HepG2 (cell line): ENCODE measurements around the gene APBA1. TPM values are rescaled to one million over a fixed set of nuclear protein-coding genes. Genes with fewer than 3 reads are reported as not detected.

Experiments used
- ATAC-seq: fragments of 200-7000 bp; cut with Tn5 transposase; 3 replicates; pipeline ENCODE4 v1.9.1; 2020; ENCODE audit warnings: mild to moderate bottlenecking, moderate library complexity
- BruUV-seq: library from RNA; stranded (reverse); fragments of 400-500 nt; replicated peaks from 2 replicates; lab custom pipeline; 2021; lab: Mats Ljungman, UMichigan
- CTCF ChIA-PET: fragments of 300-600 bp; formaldehyde crosslinking; extraction: SDS; loops from one replicate; lab custom pipeline; 2021; ENCODE audit warnings: low total read pairs, inconsistent platforms, low intra/inter-chr PET ratio; lab: Yijun Ruan, JAX
- POLR2A ChIA-PET: fragments of 350-600 bp; sonication (Branson Sonifier 250); formaldehyde crosslinking; loops from one replicate; lab custom pipeline; 2020; ENCODE audit warnings: antibody characterized with exemption, inconsistent platforms; lab: Yijun Ruan, JAX
- DNase-seq: peaks from one replicate; pipeline ENCODE4 v3.0.0-alpha.2; 2015; ENCODE audit warnings: low spot score
- FAIRE-seq: peaks from 3 replicates; lab custom pipeline; 2011; peaks lifted over from hg19 to GRCh38; lab: Jason Lieb, UNC
- H2AFZ ChIP-seq: one replicate; pipeline ENCODE4 v1.6.1; 2011; ENCODE audit warnings: low read length, inconsistent platforms
- H3K27ac ChIP-seq: fragments of 300-600 bp; 3 replicates; pipeline ENCODE4 v1.8.0; 2011; ENCODE audit warnings: mixed run types, mild to moderate bottlenecking, mixed read lengths, low read length, inconsistent platforms; ENCODE audit not compliant: insufficient read depth; ENCODE audit errors: extremely low read length
- H3K27me3 ChIP-seq, 2 experiments: fragments of 200-600 bp in 1 of 2; 2 replicates in 1 of 2; 3 replicates in 1 of 2; pipeline versions ENCODE4 v1.6.0 to v1.8.0; 2011; ENCODE audit warnings: low read length in 2 of 2, mild to moderate bottlenecking in 2 of 2, moderate library complexity in 2 of 2, inconsistent platforms in 1 of 2; ENCODE audit not compliant: insufficient read depth in 2 of 2, control insufficient read depth in 1 of 2
- H3K36me3 ChIP-seq, 2 experiments: fragments of 200-600 bp in 1 of 2; replicated peaks in 1 of 2; 2 replicates in 1 of 2; 3 replicates in 1 of 2; pipeline versions ENCODE4 v1.5.1 to v1.8.0; 2011; ENCODE audit warnings: low read length in 2 of 2, inconsistent platforms in 1 of 2; ENCODE audit not compliant: insufficient read depth in 2 of 2, control insufficient read depth in 1 of 2
- H3K4me1 ChIP-seq: 2 replicates; pipeline ENCODE4 v1.5.1; 2012; ENCODE audit warnings: low read length, inconsistent platforms; ENCODE audit not compliant: insufficient read depth
- H3K4me2 ChIP-seq: 2 replicates; pipeline ENCODE4 v1.6.0; 2011; ENCODE audit warnings: low read depth, low read length, inconsistent platforms
- H3K4me3 ChIP-seq, 3 experiments: fragments of 200-600 bp in 1 of 3; sonication (generic), shearing (Covaris generic) in 1 of 3; replicated peaks in 1 of 3; 2 replicates each; pipeline ENCODE4 v1.5.1; 2011 to 2016; ENCODE audit warnings: low read length in 3 of 3, inconsistent platforms in 2 of 3, low read depth in 2 of 3, mild to moderate bottlenecking in 2 of 3, control low read depth in 1 of 3, mixed read lengths in 1 of 3; ENCODE audit not compliant: insufficient read depth in 1 of 3
- H3K79me2 ChIP-seq: one replicate; pipeline ENCODE4 v1.6.1; 2011; ENCODE audit warnings: low read length, inconsistent platforms; ENCODE audit not compliant: insufficient read depth
- H3K9ac ChIP-seq: 2 replicates; pipeline ENCODE4 v1.6.0; 2011; ENCODE audit warnings: mild to moderate bottlenecking, low read depth, low read length, inconsistent platforms; ENCODE audit not compliant: insufficient read depth
- H3K9me3 ChIP-seq: 2 replicates; pipeline ENCODE4 v1.5.1; 2012; ENCODE audit warnings: mild to moderate bottlenecking, low read length
- H4K20me1 ChIP-seq: 2 replicates; pipeline ENCODE4 v1.6.0; 2011; ENCODE audit warnings: inconsistent platforms, mild to moderate bottlenecking, low read length, moderate library complexity; ENCODE audit not compliant: insufficient read depth
- AHDC1 ChIP-seq: sonication (generic); formaldehyde crosslinking; IDR thresholded peaks from 2 replicates; pipeline ENCODE4 v1.5.1; 2020; ENCODE audit warnings: mild to moderate bottlenecking, missing genetic modification reagents, borderline replicate concordance
- ETV5 ChIP-seq: IDR thresholded peaks from 2 replicates; pipeline ENCODE4 v1.6.1; 2018; ENCODE audit warnings: missing biosample characterization, missing genetic modification reagents, inconsistent platforms, borderline replicate concordance
- HDAC6 ChIP-seq: fragments of 200-600 bp; sonication (generic); IDR thresholded peaks from 2 replicates; pipeline ENCODE4 v1.7.0; 2017; ENCODE audit warnings: mild to moderate bottlenecking, antibody characterized with exemption, low read length, low read depth
- PCBP2 ChIP-seq: fragments of 200-400 bp; formaldehyde crosslinking; optimal IDR thresholded peaks from 2 replicates; pipeline ENCODE3; 2018; ENCODE audit warnings: low read length, low read depth; ENCODE audit not compliant: poor library complexity, severe bottlenecking
- SP2 ChIP-seq: sonication (generic); formaldehyde crosslinking; IDR thresholded peaks from 2 replicates; pipeline ENCODE4 v1.5.1; 2020; ENCODE audit warnings: mild to moderate bottlenecking, missing genetic modification reagents
- ZBTB39 ChIP-seq: sonication (generic); formaldehyde crosslinking; IDR thresholded peaks from 2 replicates; pipeline ENCODE4 v1.5.0; 2020; ENCODE audit warnings: missing genetic modification reagents
- ZEB1 ChIP-seq: IDR thresholded peaks from 2 replicates; pipeline ENCODE4 v1.6.1; 2012; ENCODE audit warnings: mild to moderate bottlenecking, low read depth, inconsistent platforms; ENCODE audit not compliant: insufficient replicate concordance
- ZFP90 ChIP-seq: sonication (generic); formaldehyde crosslinking; IDR thresholded peaks from 2 replicates; pipeline ENCODE4 v1.8.0; 2022; ENCODE audit warnings: missing genetic modification reagents, mild to moderate bottlenecking, inconsistent platforms, borderline replicate concordance
- ZNF207 ChIP-seq: fragments of 450-650 bp; IDR thresholded peaks from 2 replicates; pipeline ENCODE4 v1.6.1; 2016; ENCODE audit warnings: antibody characterized with exemption, borderline replicate concordance
- ZNF34 ChIP-seq: sonication (generic); formaldehyde crosslinking; IDR thresholded peaks from 2 replicates; pipeline ENCODE4 v1.4.0; 2020; ENCODE audit warnings: mild to moderate bottlenecking, missing genetic modification reagents, borderline replicate concordance
- ZNF510 ChIP-seq: sonication (generic); formaldehyde crosslinking; IDR thresholded peaks from 2 replicates; pipeline ENCODE4 v1.4.0; 2020; ENCODE audit warnings: low read depth, mild to moderate bottlenecking, missing genetic modification reagents
- ZNF570 ChIP-seq: sonication (generic); formaldehyde crosslinking; IDR thresholded peaks from 2 replicates; pipeline ENCODE4 v1.4.0; 2020; ENCODE audit warnings: mild to moderate bottlenecking, missing genetic modification reagents, borderline replicate concordance
- WGBS: methylation state at CpG from one replicate; pipeline ENCODE4 v1.1.6; 2017; ENCODE audit warnings: low lambda C conversion rate; 5-methylcytosine and 5-hydroxymethylcytosine counted together
- in situ Hi-C: cut with HindIII; loops from 2 replicates; pipeline ENCODE4 v1.10.0; 2017; ENCODE audit warnings: low pct_unique_long_range_greater_than_20kb; ENCODE audit not compliant: extremely low pct_ligation_motif_present
- intact Hi-C: fragments of 100-400 bp; cut with micrococcal nuclease; formaldehyde crosslinking; loops from one replicate; pipeline ENCODE4 v1.10.0; 2022; ENCODE audit not compliant: unreplicated experiment
- polyA plus RNA-seq, 8 experiments: library from polyadenylated mRNA; depleted of rRNA in 3 of 8; stranded (reverse) in 7 of 8; unstranded in 1 of 8; fragments of >200 nt; fragmentation: Illumina TruSeq in 4 of 8; extraction: Trizol in 4 of 8; gene quantifications; 2 replicates each; pipeline versions ENCODE4 v1.2.1 to v1.2.3, GENCODE V29; 2011 to 2016; ENCODE audit warnings: low read depth in 4 of 8, missing spikeins in 1 of 8, mixed read lengths in 1 of 8; ENCODE audit not compliant: insufficient read depth in 1 of 8
- total RNA-seq, 5 experiments: library from RNA; depleted of rRNA; stranded (reverse); fragments of >200 nt; fragmentation: Illumina TruSeq; extraction: Trizol; gene quantifications; 2 replicates each; pipeline ENCODE4 v1.2.3, GENCODE V29; 2016; ENCODE audit warnings: low read depth in 1 of 5
- TF ChIP-seq, protein P1 (sequence below): IDR thresholded peaks from 2 replicates; pipeline ENCODE4 v1.6.1; 2016; ENCODE audit warnings: low read depth, borderline replicate concordance

APBA1 gene
- total and polyA plus RNA-seq, 2 of the 13 experiments (the other 11 are each of a cell fraction or from before 2014, with no cell fraction given) = 0.15 TPM; not detected in 1

- TF ChIP-seq ZNF207 = no peak
- TF ChIP-seq, all 625 proteins: peak for 0
Measured at GRCh38 chr9:69495296-69495695, 176.9 kb downstream of the APBA1 start (continued).

DNA sequence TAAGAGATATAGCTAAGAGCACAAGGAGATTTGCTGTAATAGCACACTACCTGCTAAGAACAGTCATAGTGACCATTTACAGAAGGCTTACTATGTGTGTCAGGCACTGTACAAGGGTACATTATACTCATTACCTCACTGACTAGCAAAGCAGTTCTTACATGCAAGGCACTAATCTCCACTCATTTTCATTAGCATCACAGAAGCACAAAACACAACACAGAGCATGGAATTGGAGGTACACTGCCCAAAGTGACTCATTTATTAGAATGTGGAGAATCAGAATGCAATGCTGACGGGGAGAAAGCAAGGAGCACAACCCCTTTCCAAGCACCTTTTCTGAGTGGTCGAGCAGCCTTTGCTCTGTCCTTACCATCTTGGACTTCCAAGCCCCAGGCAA is 177.4 kb downstream of the APBA1 start:
- no peak for ATAC-seq
- POLR2A ChIA-PET = no interaction called here
- CTCF ChIA-PET = no interaction called here
- TF ChIP-seq SP2 (CRISPR knock-in tag) (no peak), ZNF570 (no peak), HDAC6 (no peak), AHDC1 (CRISPR knock-in tag) (no peak), ETV5 (CRISPR knock-in tag) (no peak), ZNF510 (CRISPR knock-in tag) (no peak), ZBTB39 (CRISPR knock-in tag) (no peak), ZFP90 (no peak), PCBP2 (no peak), ZEB1 (no peak), ZNF34 (CRISPR knock-in tag) (no peak)
- TF ChIP-seq, protein P1, sequence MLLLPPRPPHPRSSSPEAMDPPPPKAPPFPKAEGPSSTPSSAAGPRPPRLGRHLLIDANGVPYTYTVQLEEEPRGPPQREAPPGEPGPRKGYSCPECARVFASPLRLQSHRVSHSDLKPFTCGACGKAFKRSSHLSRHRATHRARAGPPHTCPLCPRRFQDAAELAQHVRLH = no peak

More for the DNA sequence above, 177.4 kb downstream of the APBA1 start:
- FAIRE-seq (no peak), DNase-seq (no peak)
- no peak overlapping the region for H2AFZ ChIP-seq
- in situ Hi-C loops = no loop called here
- no peaks in the 10 kb centered on the region for H4K20me1 ChIP-seq
- no peaks in the 10 kb centered on the region for H3K4me1 ChIP-seq
- intact Hi-C loops = no loop called here
- WGBS = 21% methylated on average over 2 of the region's 2 CpGs
- peaks cover 0 to 31% of the 10 kb centered on the region in 2 experiments; a peak in 4 of 5 replicates for H3K27me3 ChIP-seq
- no peaks in the 10 kb centered on the region for H3K9me3 ChIP-seq
- H3K36me3 ChIP-seq = no peaks in the 10 kb centered on the region
- no peak overlapping the region for H3K27ac ChIP-seq
- H3K9ac ChIP-seq = no peak overlapping the region
- H3K79me2 ChIP-seq = no peaks in the 10 kb centered on the region
- BruUV-seq = no TSS peak
- no peak overlapping the region for H3K4me3 ChIP-seq
- H3K4me2 ChIP-seq = no peak overlapping the region
